GM23248 (cell line): Measurements from ENCODE around the gene PTPRO.

ENCODE experiments used
- EZH2 ChIP-seq: fragments of 200-600 bp; sonication (generic); IDR thresholded peaks from 2 replicates; pipeline ENCODE4 v1.6.1; 2018; ENCODE audit warnings: antibody characterized with exemption, mild to moderate bottlenecking; ENCODE audit not compliant: insufficient read depth, poor library complexity, severe bottlenecking
- EZH2phosphoT487 ChIP-seq: fragments of 200-600 bp; sonication (generic); IDR thresholded peaks from 2 replicates; pipeline ENCODE4 v1.6.1; 2018; ENCODE audit warnings: antibody characterized with exemption, moderate library complexity, mild to moderate bottlenecking, low read depth; ENCODE audit not compliant: insufficient read depth

- TF ChIP-seq EZH2phosphoT487, result no peak
- no peak for TF ChIP-seq EZH2
Observed at GRCh38 chr12:15574353-15574752, 252.0 kb downstream of the PTPRO start.
